Activated naive CD4-positive, alpha-beta T cell treated with anti-CD3 and anti-CD28 coated beads for 36 hours (primary cell): ENCODE measurements around the gene TCERG1L. TPM values are rescaled to one million over a fixed set of nuclear protein-coding genes. Genes with fewer than 3 reads are reported as not detected.

Experiments used
- CTCF ChIA-PET: fragments of 350-600 bp; sonication (Branson Sonifier 250); formaldehyde crosslinking; loops from one replicate; lab custom pipeline; 2021; ENCODE audit warnings: antibody characterized with exemption; lab: Charles Lee
- DNase-seq: peaks from one replicate; pipeline ENCODE4 v3.0.0-alpha.2; 2020
- H3K27ac Mint-ChIP-seq: one replicate; pipeline ENCODE4 v1.8.0; 2021; ENCODE audit warnings: mild to moderate bottlenecking, mixed read lengths
- H3K27me3 Mint-ChIP-seq: one replicate; pipeline ENCODE4 v1.8.0; 2021; ENCODE audit warnings: low read depth, mixed read lengths
- H3K36me3 Mint-ChIP-seq: one replicate; pipeline ENCODE4 v1.8.0; 2021; ENCODE audit warnings: low read depth, mixed read lengths
- H3K4me1 Mint-ChIP-seq: one replicate; pipeline ENCODE4 v1.8.0; 2021; ENCODE audit warnings: low read depth, mixed read lengths
- H3K4me3 Mint-ChIP-seq: one replicate; pipeline ENCODE4 v1.8.0; 2021; ENCODE audit warnings: mild to moderate bottlenecking, moderate library complexity, mixed read lengths
- H3K9me3 Mint-ChIP-seq: one replicate; pipeline ENCODE4 v1.8.0; 2021; ENCODE audit warnings: mixed read lengths
- intact Hi-C: fragments of 100-400 bp; cut with micrococcal nuclease; formaldehyde crosslinking; loops from one replicate; pipeline ENCODE4 v1.15.1; 2023
- total RNA-seq, 2 experiments: library from RNA; stranded (reverse); gene quantifications; one replicate each; pipeline ENCODE4 v1.2.3, GENCODE V29; 2021

TCERG1L gene
- total RNA-seq, 2 experiments from 2014 or later, result 0.10 TPM; not detected in 1

DNA sequence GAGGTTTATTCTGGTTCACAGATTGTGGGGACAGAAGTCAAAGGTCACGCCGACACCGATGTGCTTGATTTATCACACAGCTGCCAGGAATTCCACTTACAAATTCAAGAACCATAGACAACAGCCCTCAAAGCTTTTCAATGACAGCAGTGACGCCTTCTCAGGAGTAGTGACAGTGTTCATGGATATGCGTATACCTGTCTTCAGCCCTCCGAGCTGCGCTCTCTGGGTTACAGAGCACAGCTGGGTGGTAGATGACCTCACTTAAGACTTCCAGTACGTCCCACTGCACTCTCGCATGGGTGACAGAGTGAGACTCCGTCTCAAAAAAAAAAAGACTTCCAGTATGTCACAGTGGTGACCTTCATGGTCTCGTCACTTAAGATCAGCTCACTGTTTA is 108.5 kb downstream of the TCERG1L start:
- H3K36me3 Mint-ChIP-seq, result no peaks in the 10 kb centered on the region
- no peak overlapping the region for H3K27ac Mint-ChIP-seq
- intact Hi-C loops, result no loop called here
- no peaks in the 10 kb centered on the region for H3K9me3 Mint-ChIP-seq
- H3K27me3 Mint-ChIP-seq, result no peaks in the 10 kb centered on the region
- CTCF ChIA-PET, result no interaction called here
- no peak overlapping the region for H3K4me3 Mint-ChIP-seq
- no peaks in the 10 kb centered on the region for H3K4me1 Mint-ChIP-seq
- DNase-seq, result no peak

DNA sequence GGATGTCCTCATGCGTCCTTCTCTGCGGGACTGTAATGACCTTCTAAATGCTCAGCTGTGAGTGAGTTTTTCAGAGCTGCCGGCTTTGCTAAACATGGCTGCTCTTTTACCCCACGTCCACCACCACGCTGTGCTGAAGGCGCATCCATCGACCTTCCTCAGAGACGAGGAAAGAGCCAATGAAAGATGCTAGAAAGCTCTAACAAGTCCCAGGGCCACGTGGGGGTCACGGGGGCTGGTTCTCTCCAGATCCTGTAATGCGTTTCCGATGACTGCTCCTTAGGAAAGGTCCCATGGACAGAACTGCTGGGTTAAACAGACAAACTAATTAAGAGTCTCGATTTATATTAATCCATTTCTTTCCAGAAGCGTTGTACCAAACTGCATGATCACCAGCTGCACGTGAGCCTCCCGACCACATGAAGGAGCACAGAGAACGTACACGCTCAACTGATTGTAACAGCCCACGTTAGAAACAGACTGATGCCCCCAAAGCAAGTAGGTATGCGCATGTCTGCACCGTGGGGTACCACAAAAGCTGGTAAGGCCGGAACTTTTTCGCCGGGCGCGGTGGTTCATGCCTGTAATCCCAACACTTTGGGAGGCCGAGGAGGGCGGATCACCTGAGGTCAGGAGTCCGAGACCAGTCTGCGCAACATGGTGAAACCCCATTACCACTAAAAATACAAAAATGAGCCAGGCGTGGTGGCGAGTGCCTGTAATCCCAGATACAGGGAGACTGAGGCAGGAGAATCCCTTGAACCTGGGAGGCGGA is 109.6 kb downstream of the TCERG1L start:
- H3K9me3 Mint-ChIP-seq, result no peaks in the 10 kb centered on the region
- no peak overlapping the region for H3K4me3 Mint-ChIP-seq
- H3K4me1 Mint-ChIP-seq, result no peaks in the 10 kb centered on the region
- DNase-seq, result no peak
- intact Hi-C loops, result no loop called here
- no peak overlapping the region for H3K27ac Mint-ChIP-seq
- H3K36me3 Mint-ChIP-seq, result no peaks in the 10 kb centered on the region
- H3K27me3 Mint-ChIP-seq, result no peaks in the 10 kb centered on the region
- CTCF ChIA-PET, result no interaction called here

DNA sequence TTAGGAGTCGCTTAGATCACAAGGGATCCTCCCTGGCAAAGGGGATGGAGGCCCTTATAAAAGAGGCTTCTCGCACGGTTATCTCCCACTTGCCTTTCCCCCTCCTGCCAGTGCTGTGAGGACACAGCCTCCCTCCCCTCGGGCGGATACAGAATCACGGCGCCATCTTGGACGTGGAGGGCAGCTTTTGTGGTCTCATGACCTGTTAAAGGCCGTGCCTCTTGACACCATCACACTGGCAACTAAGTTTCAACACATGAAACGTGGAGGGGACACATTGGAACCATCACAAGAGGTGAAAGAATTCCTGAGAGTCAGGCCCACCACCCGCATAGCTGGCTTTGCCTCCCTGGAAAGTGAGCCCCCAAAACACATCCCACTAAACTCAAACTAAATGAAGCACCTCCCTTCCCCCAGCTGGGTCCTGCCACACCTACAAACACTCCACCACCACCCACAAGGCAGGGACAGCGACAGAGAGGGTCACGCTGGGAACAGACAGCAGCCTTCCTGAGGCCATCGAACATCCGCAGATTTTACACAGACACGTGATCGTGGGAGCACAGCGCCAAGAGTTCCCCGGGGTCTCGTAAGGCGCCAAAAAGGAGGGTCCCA is 110.6 kb downstream of the TCERG1L start:
- H3K36me3 Mint-ChIP-seq, result no peaks in the 10 kb centered on the region
- no peaks in the 10 kb centered on the region for H3K4me1 Mint-ChIP-seq
- H3K9me3 Mint-ChIP-seq, result no peaks in the 10 kb centered on the region
- no peaks in the 10 kb centered on the region for H3K27me3 Mint-ChIP-seq
- CTCF ChIA-PET, result no interaction called here
- intact Hi-C loops, result no loop called here
- no peak overlapping the region for H3K4me3 Mint-ChIP-seq
- DNase-seq, result no peak
- H3K27ac Mint-ChIP-seq, result no peak overlapping the region

DNA sequence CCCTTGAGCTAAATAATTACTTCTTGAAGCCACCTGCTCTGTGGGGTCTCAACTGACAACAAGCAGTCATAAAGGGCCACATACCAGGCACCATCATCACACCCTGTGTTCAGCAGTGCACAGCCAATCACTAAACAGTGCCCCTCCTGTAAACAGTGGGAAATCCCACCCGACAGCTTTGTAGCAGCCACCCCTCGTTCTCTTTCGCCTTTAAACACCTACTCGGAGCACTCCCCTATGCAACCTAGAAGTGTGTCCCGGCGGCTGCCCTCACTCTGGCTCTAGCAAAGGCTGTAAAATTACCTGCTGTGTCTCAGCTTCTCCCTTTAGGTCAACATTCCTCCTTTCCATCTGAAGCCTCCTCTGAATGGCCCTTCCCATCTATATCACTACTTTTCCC is 111.9 kb downstream of the TCERG1L start:
- no peaks in the 10 kb centered on the region for H3K4me1 Mint-ChIP-seq
- no peak overlapping the region for H3K27ac Mint-ChIP-seq
- H3K27me3 Mint-ChIP-seq, result no peaks in the 10 kb centered on the region
- no peaks in the 10 kb centered on the region for H3K36me3 Mint-ChIP-seq
- no peak overlapping the region for H3K4me3 Mint-ChIP-seq
- CTCF ChIA-PET, result interaction anchor here (0.7 kb wide), 1 partner anchor 20 kb away, joined by 3 read pairs; no protein-coding TSS in a partner anchor
- DNase-seq, result no peak
- intact Hi-C loops, result no loop called here
- H3K9me3 Mint-ChIP-seq, result no peaks in the 10 kb centered on the region

DNA sequence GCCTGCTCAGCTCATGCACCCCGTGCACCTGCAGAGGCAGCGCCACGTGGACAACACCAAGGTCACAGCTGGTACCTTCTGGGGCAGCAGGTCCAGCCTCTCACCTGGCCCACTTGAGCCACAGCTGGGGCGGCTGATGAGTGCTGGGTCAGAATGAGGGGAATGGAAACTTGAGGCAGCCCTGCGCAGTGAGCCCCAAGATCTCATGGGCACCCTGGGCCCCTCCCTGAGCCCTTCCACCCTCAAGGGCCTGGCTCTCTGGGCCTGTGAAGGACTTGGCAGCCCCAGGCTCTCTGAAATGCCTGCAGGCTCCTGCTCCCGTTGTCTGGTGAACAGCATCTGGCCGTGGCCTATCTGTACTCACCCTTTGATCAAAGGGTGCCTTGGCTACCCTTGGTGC is 112.7 kb downstream of the TCERG1L start:
- no peaks in the 10 kb centered on the region for H3K4me1 Mint-ChIP-seq
- H3K36me3 Mint-ChIP-seq, result no peaks in the 10 kb centered on the region
- CTCF ChIA-PET, result interaction anchor here (0.7 kb wide), 1 partner anchor 19 kb away, joined by 3 read pairs; no protein-coding TSS in a partner anchor
- intact Hi-C loops, result no loop called here
- H3K27me3 Mint-ChIP-seq, result no peaks in the 10 kb centered on the region
- DNase-seq, result no peak
- H3K9me3 Mint-ChIP-seq, result no peaks in the 10 kb centered on the region
- no peak overlapping the region for H3K4me3 Mint-ChIP-seq
- no peak overlapping the region for H3K27ac Mint-ChIP-seq

DNA sequence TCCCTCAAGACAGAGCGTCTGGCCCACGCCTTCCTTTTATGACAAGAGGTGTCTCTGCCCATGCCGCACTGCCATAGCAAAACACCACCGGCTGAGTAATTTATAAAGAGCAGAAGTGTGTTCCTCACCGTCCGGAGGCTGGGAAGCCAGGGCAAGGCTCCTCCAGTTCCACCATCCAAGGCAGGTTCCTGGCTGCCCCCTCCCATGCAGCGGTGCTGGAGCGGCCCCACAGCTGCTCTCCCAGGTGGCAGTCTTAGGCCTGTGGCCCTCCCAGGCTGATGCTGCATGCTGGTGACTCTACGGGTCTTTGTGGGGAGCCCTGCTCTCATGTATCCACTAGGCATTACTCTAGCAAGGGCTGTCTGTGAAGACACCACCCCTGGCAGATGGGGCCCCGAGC is 113.1 kb downstream of the TCERG1L start:
- no peaks in the 10 kb centered on the region for H3K4me1 Mint-ChIP-seq
- no peak overlapping the region for H3K4me3 Mint-ChIP-seq
- CTCF ChIA-PET, result no interaction called here
- no peaks in the 10 kb centered on the region for H3K27me3 Mint-ChIP-seq
- intact Hi-C loops, result no loop called here
- DNase-seq, result no peak
- H3K36me3 Mint-ChIP-seq, result no peaks in the 10 kb centered on the region
- H3K9me3 Mint-ChIP-seq, result no peaks in the 10 kb centered on the region
- no peak overlapping the region for H3K27ac Mint-ChIP-seq

DNA sequence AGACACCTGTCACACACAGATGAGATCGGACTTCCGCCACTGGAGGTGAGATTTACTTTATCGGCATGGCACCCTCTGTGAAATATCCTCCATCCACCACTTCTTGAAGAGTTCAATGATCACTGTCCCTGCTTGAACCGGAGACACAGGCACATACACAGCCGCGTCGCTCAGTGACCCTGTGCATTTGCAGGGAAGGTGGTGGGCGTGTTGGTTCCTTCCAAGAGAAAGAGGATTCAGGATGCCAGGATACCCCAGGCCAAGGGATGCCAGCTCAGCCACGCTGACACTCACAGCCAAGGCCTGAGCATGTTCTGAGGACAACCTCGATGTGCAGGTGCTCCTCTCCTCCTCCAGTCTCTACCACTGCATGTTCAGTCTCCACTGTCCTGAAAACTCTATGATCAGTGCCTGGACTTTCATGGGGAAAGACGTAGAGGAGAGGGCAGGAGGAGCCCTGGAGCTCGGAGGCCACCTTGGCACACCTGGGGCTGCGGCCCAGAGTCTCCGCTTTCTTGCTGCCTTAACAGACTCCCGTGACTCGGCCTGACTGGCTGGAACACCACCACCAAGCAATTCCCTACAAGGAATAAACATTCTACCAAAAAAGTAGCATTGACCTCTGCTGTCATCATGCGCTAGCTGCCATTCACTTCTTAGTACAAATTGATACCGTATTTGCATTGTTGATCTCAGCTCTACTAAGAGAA is 115.2 kb downstream of the TCERG1L start:
- no peaks in the 10 kb centered on the region for H3K27me3 Mint-ChIP-seq
- no peak overlapping the region for H3K27ac Mint-ChIP-seq
- no peak for DNase-seq
- CTCF ChIA-PET, result no interaction called here
- no peaks in the 10 kb centered on the region for H3K4me1 Mint-ChIP-seq
- peaks cover 9% of the 10 kb centered on the region for H3K9me3 Mint-ChIP-seq
- H3K36me3 Mint-ChIP-seq, result no peaks in the 10 kb centered on the region
- H3K4me3 Mint-ChIP-seq, result no peak overlapping the region
- intact Hi-C loops, result no loop called here

DNA sequence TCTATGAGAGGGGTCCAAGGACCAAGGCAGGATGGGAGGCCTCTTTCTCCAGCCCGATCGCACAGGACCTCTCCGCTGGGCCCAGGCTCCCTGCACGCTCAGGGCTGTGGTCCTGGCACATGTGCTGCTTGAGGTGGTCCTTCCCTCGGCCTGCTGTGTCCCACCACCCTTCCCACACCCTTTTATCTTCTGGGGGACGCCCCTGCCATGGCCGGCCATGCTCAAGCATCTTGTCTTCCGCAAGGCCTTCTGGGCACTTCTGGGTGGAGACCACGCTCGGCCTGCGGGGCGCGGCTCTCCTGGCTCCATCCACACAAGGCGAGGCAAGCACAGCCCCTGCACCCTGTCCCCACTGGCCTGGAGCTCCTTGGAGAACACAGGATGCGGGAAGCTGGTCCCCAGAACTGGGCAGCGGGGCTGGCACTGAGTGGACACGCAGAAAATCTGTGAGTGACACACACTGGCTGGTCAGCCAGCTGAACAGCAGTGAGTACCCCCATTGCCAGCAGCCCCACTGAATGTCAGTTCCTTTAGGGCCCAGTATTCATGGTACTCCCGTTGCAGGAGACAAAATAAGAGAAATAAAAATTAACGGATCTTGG is 115.9 kb downstream of the TCERG1L start:
- no peak for DNase-seq
- Mint-ChIP-seq H3K4me3 (no peak overlapping the region), H3K9me3 (peaks cover 13% of the 10 kb centered on the region), H3K27ac (no peak overlapping the region), H3K4me1 (no peaks in the 10 kb centered on the region), H3K36me3 (no peaks in the 10 kb centered on the region), H3K27me3 (no peaks in the 10 kb centered on the region)
- CTCF ChIA-PET, result interaction anchor here (0.6 kb wide), 1 partner anchor 22 kb away, joined by 3 read pairs; no protein-coding TSS in a partner anchor
- intact Hi-C loops, result no loop called here

DNA sequence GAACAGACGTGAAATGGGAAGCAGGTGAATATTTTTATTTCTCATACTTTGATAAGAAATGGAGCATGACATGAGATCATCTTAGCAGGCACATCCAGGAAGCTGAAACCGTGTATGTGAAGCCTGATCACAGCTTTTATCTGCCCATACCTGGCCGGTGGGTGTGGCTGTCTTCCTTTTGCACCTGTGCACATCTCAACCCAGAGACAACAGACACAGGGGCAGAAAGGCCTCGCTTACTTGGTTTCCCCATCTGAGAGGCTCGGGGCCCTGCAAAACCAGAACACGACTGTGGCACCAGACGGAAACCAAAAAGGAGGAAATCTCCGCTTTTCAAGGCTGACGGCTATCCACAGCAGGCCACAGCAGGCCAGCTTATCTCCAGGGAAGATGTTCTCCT is 116.4 kb downstream of the TCERG1L start:
- Mint-ChIP-seq H3K27me3 (no peaks in the 10 kb centered on the region), H3K36me3 (no peaks in the 10 kb centered on the region), H3K4me3 (no peak overlapping the region), H3K9me3 (peaks cover 13% of the 10 kb centered on the region), H3K27ac (no peak overlapping the region), H3K4me1 (no peaks in the 10 kb centered on the region)
- CTCF ChIA-PET, result interaction anchor here (0.6 kb wide), 1 partner anchor 22 kb away, joined by 3 read pairs; no protein-coding TSS in a partner anchor
- no peak for DNase-seq
- intact Hi-C loops, result no loop called here

DNA sequence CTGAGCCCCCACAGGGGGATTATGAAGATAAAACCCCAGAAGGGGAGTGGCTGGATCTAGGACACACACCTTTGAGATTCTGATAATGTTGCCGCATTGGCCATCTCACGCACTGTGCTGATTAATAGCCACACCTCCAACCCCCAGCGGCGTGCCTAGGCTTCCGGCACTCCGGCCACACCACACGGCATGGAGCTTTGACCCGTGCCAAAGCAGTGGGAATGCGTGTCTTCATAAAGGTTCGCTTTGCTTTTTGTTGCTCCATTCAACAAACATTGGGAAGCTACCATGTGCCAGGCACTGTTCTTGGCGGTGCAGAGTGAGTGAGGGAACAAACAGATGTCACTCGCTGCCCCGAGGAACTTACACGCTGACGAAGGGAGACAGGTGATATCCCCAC is 117.6 kb downstream of the TCERG1L start:
- DNase-seq, result no peak
- no peak overlapping the region for H3K27ac Mint-ChIP-seq

DNA sequence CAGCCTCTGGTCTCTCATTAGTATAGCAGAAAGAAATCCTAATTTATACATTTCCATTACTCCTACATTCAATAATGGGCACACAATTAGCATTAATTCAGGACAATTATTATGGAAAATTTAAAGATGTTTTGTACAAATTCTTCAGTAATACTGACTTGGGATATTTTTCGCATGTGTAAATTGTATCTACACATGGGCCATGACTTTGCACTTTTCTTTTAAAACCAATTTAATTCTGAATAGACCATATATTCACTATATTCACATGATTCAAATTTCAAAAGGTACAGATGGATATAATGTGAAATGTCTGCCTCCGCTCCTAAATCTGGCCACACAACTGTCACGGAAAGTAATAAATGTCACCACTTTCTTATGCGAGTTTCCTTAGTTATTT is 123.0 kb downstream of the TCERG1L start:
- H3K36me3 Mint-ChIP-seq, result no peaks in the 10 kb centered on the region
- intact Hi-C loops, result no loop called here
- H3K27me3 Mint-ChIP-seq, result peaks cover 2% of the 10 kb centered on the region
- peaks cover 15% of the 10 kb centered on the region for H3K9me3 Mint-ChIP-seq
- no peaks in the 10 kb centered on the region for H3K4me1 Mint-ChIP-seq
- CTCF ChIA-PET, result no interaction called here
- no peak for DNase-seq
- H3K27ac Mint-ChIP-seq, result no peak overlapping the region
- no peak overlapping the region for H3K4me3 Mint-ChIP-seq

More for the DNA sequence above, 117.6 kb downstream of the TCERG1L start:
- H3K4me1 Mint-ChIP-seq, result no peaks in the 10 kb centered on the region
- H3K4me3 Mint-ChIP-seq, result no peak overlapping the region
- H3K27me3 Mint-ChIP-seq, result no peaks in the 10 kb centered on the region
- peaks cover 13% of the 10 kb centered on the region for H3K9me3 Mint-ChIP-seq
- H3K36me3 Mint-ChIP-seq, result no peaks in the 10 kb centered on the region
- CTCF ChIA-PET, result no interaction called here
- intact Hi-C loops, result no loop called here

DNA sequence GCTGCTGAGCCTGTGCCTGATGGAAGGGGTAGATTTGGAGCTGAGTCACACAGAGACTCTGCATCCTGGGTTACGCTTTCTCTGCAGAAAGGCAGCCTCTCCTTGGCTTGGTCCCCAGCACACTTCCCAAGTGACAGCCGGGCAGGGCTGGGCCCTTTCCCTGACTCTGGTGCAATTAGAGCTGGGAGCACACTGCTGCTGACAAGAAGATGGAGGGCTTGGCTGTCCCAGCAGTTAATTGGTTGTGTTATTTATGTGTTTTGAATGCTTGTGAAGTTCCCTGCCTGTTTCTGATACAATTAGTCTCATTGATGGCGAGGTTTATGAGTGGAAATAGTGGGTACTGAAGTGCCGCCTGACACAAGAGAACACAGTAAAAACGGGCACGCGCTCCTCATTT is 123.6 kb downstream of the TCERG1L start:
- DNase-seq, result no peak
- Mint-ChIP-seq H3K27me3 (peaks cover 4% of the 10 kb centered on the region), H3K4me1 (no peaks in the 10 kb centered on the region), H3K36me3 (no peaks in the 10 kb centered on the region), H3K27ac (no peak overlapping the region), H3K4me3 (no peak overlapping the region), H3K9me3 (peaks cover 15% of the 10 kb centered on the region)
- CTCF ChIA-PET, result no interaction called here
- intact Hi-C loops, result no loop called here
